Uterus (tissue), 4 donors: Measurements from ENCODE around the gene UROC1. TPM values are rescaled to one million over a fixed set of nuclear protein-coding genes. Genes with fewer than 3 reads are reported as not detected.

Source experiments
- DNase-seq, 2 donors: peaks; one replicate each; pipeline ENCODE4 v3.0.0-alpha.2; 2019 to 2020
- H3K27ac ChIP-seq, 2 donors: fragments of 200-600 bp; sonication (generic); 1 replicate in 1 of 2; 2 replicates in 1 of 2; pipeline ENCODE4 v1.5.1; 2016 to 2018
- H3K27me3 ChIP-seq, 2 donors: fragments of 200-600 bp; sonication (generic); one replicate each; pipeline ENCODE4 v1.5.1; 2018 to 2019; ENCODE audit warnings: control low read depth in 1 of 2
- H3K36me3 ChIP-seq, 2 donors: fragments of 200-600 bp; sonication (generic); one replicate each; pipeline ENCODE4 v1.5.1; 2019; ENCODE audit warnings: control low read depth in 1 of 2
- H3K4me1 ChIP-seq, 2 donors: fragments of 200-600 bp; sonication (generic); one replicate each; pipeline ENCODE4 v1.5.1; 2018 to 2019; ENCODE audit warnings: control low read depth in 1 of 2
- H3K4me3 ChIP-seq, 2 donors: fragments of 200-600 bp; sonication (generic); 1 replicate in 1 of 2; 2 replicates in 1 of 2; pipeline ENCODE4 v1.5.1; 2018 to 2019; ENCODE audit warnings: mild to moderate bottlenecking in 1 of 2
- H3K9me3 ChIP-seq, 2 donors: fragments of 200-600 bp; sonication (generic); one replicate each; pipeline ENCODE4 v1.5.1; 2019; ENCODE audit warnings: control low read depth in 1 of 2
- CTCF ChIP-seq, 4 experiments: fragments of 200-600 bp in 2 of 4; fragments of 450-650 bp in 2 of 4; sonication (generic) in 2 of 4; IDR thresholded peaks; one replicate each; pipeline ENCODE4 v1.5.1; 2016 to 2019; ENCODE audit warnings: antibody characterized with exemption in 4 of 4, mild to moderate bottlenecking in 2 of 4, moderate library complexity in 1 of 4
- POLR2A ChIP-seq, 2 donors: fragments of 450-650 bp; IDR thresholded peaks; one replicate each; pipeline ENCODE4 v1.6.1; 2016; ENCODE audit warnings: antibody characterized with exemption in 2 of 2, mild to moderate bottlenecking in 1 of 2, moderate library complexity in 1 of 2
- intact Hi-C: fragments of 100-400 bp; cut with DNase I; formaldehyde crosslinking; loops from one replicate; pipeline ENCODE4 v1.15.1; 2023; ENCODE audit warnings: low total_unique reads
- total RNA-seq, 4 donors: library from RNA; depleted of rRNA in 3 of 4; stranded (reverse); fragments of >200 nt in 3 of 4; gene quantifications; one replicate each; pipeline versions ENCODE4 v1.1.0 to v1.2.4, GENCODE V29; 2014 to 2023
- donor health status: DM: yes; HTN: yes; CAD: no.

Gene UROC1
- total RNA-seq, 4 donors from 2014 or later = 0.07 TPM; not detected in 3

- Histone ChIP-seq H3K9me3 (no peaks in the 10 kb centered on the region), H3K36me3 (no peaks in the 10 kb centered on the region), H3K4me3 (no peak overlapping the region), H3K27me3 (no peaks in the 10 kb centered on the region), H3K27ac (no peak overlapping the region), H3K4me1 (no peaks in the 10 kb centered on the region)
- intact Hi-C loops = no loop called here
- TF ChIP-seq POLR2A (IDR thresholded peaks at IDR 0.05) (no peak), CTCF (IDR thresholded peaks at IDR 0.05) (no peak)
- DNase-seq = peak; percentile 8 to 9
These were observed 25.0 kb upstream of the UROC1 start for GRCh38 chr3:126542340-126543241.

- Histone ChIP-seq H3K4me3 (no peak overlapping the region), H3K9me3 (no peaks in the 10 kb centered on the region), H3K36me3 (no peaks in the 10 kb centered on the region), H3K27me3 (no peaks in the 10 kb centered on the region), H3K27ac (no peak overlapping the region), H3K4me1 (no peaks in the 10 kb centered on the region)
- peak in 1 of 2 donors; percentile 5 for DNase-seq
- intact Hi-C loops = no loop called here
- TF ChIP-seq CTCF (IDR thresholded peaks at IDR 0.05) (no peak), POLR2A (IDR thresholded peaks at IDR 0.05) (no peak)
These were observed 24.2 kb upstream of the UROC1 start for GRCh38 chr3:126541628-126542339.

- intact Hi-C loops = no loop called here
- peak; percentile 0 to 5 for DNase-seq
- Histone ChIP-seq H3K4me1 (no peaks in the 10 kb centered on the region), H3K4me3 (no peak overlapping the region), H3K36me3 (no peaks in the 10 kb centered on the region), H3K9me3 (no peaks in the 10 kb centered on the region), H3K27ac (no peak overlapping the region), H3K27me3 (no peaks in the 10 kb centered on the region)
- TF ChIP-seq POLR2A (IDR thresholded peaks at IDR 0.05) (no peak), CTCF (IDR thresholded peaks at IDR 0.05) (no peak)
These were observed 23.5 kb upstream of the UROC1 start for GRCh38 chr3:126540951-126541627.

- H3K27me3 ChIP-seq = no peaks in the 10 kb centered on the region
These were observed 22.8 kb upstream of the UROC1 start for GRCh38 chr3:126540342-126540849.

More at GRCh38 chr3:126540342-126540849, 22.8 kb upstream of the UROC1 start:
- peak; percentile 11 to 12 for DNase-seq
- TF ChIP-seq POLR2A (IDR thresholded peaks at IDR 0.05) = no peak
- no peak for TF ChIP-seq CTCF (IDR thresholded peaks at IDR 0.05)
- H3K4me3 ChIP-seq = no peak overlapping the region
- no peaks in the 10 kb centered on the region for H3K4me1 ChIP-seq
- H3K9me3 ChIP-seq = no peaks in the 10 kb centered on the region
- intact Hi-C loops = no loop called here
- H3K27ac ChIP-seq = no peak overlapping the region
- H3K36me3 ChIP-seq = no peaks in the 10 kb centered on the region
